Measurements from ENCODE around the gene OSBPL6.

OSBPL6 gene

DNA sequence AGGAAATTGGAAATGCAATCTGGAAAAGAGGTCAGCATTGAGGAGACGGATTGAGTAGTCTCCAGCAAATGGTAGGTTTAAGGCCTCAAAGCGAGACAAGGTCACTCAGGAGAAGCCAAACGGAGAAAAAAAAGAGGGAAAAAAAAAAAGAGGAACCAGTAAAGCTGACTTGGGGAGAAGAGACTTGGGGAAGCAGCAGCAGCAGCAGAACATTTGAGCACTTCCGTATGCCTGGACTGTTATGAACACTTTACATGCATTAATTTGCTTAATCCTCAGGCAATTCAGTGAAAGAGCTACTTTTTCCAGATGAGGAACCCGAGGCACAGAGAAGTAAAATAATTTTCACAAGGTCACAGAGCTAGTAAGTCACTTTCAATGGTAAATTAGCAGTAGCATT is 81.3 kb downstream of the OSBPL6 start:
- no peak for DNase-seq

DNA sequence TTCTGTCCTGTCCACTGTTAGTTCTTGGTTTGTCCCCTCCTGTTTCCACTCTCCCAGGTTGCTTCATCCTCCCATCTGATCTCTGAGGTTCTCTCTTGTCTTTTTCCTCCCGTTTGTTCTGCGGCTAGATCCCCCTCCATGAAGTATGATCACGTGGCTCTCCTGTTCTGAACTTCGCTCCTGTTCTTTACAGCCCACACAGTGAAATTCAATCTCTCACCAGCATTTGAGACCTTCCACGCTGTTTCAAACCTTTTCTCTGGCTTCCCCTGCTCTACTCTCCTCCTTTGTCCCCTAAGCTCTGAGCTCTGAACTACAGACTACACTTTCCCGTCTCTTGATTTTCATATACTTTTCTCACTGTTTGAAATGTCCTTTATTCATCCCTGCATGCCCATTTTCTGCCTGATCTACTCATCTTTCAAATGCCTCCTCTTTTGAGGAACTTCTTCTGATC is 83.5 kb downstream of the OSBPL6 start:
- DNase-seq = no peak

DNA sequence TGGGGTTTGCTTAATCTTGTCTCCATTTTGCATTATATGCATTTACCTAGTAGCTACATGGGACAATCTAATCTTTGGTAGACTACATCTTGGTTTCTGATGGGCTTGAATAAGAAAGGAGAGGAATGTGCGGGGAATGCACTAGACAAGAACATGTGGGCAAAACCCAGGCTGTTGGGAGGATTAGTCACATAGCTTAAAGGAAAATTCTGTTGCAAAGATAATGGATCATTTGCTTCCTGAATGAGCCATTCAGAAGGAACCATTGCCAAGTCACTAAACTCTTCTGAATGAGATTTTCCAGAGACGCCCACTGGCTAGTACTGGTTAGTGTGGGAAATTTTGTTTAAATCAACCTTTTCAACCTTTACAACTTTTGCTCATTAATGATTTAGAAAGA is 84.8 kb downstream of the OSBPL6 start:
- no peak for DNase-seq

DNA sequence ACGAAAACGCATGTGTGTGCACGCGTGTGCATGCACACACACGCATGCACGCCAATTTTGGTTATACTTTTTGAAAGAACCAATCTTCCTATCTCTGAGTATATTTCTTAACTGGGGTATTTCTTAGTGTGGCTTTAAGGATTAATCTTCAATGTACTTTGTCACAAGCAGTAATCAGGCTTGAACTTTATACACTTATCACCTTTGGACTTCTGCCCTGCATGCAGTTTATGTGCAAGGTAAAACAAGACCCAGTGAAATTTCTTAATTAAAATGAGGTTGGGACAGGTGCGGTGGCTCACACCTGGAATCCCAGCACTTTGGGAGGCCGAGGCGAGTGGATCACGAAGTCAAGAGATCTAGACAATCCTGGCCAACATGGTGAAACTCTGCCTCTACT is 85.3 kb downstream of the OSBPL6 start:
- DNase-seq = no peak

DNA sequence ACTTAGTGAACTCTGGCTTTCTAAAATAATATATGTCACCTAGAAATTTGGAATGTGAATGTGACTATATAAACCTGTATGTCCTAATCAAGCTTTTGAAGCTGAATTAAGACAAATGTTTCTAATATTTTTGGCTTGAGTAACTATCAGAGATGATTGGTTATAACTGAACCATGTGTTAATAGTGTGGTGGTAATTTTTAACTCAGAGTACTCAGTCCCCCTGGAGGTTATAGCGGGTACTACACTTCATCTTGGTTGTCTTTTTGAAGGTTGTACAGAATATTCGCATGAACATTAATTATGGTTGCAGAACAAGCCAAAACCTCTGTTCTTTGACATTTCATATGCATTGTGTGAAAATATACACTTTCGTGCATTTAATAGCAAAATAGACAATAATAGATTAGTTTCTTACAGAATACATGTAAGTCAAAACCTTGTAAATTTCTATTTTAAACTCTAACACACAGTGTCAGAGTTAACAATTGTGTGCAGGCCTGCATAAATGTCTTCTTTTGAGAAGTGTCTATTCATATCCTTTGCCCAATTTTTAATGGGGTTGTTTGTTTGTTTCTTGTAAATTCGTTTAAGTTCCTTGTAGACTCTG is 86.0 kb downstream of the OSBPL6 start:
- DNase-seq = peak in 1 of 2 experiments; percentile 19

DNA sequence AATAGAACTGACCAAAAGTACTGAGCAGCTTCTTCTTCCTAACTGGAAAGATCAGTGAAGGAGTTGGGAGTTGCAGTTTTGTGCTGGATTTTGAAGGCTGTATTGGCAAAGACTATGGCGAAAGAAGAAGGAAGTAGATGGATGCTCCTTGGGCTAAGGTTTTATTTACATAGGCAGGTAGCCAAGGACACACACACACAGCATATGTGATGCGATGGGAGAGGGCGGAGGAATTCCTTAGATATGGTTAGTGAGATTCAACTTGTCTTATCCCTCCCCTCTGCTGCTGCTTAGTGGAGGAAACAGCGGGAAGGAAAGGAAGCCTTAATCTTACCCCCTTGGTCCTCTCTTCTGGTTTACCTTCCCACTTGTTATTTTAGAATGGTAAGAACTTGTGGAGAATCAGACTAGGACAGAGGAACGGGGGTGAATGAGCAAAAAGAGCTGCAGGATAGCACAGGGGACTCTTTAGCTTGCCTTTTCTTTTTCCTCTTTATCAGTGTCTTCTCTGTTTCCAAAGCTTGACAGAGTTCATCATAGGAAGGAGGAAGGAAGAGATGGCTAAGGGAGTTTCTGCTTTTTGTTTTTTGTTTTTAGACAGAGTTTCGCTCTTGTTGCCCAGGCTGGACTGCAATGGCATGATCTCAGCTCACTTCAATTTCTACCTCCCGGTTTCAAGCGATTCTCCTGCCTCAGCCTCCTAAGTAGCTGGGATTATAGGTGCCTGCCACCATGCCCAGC is 87.9 kb downstream of the OSBPL6 start:
- DNase-seq = no peak

- DNase-seq = no peak
These were observed 89.1 kb downstream of the OSBPL6 start for GRCh38 chr2:178283341-178283918.

DNA sequence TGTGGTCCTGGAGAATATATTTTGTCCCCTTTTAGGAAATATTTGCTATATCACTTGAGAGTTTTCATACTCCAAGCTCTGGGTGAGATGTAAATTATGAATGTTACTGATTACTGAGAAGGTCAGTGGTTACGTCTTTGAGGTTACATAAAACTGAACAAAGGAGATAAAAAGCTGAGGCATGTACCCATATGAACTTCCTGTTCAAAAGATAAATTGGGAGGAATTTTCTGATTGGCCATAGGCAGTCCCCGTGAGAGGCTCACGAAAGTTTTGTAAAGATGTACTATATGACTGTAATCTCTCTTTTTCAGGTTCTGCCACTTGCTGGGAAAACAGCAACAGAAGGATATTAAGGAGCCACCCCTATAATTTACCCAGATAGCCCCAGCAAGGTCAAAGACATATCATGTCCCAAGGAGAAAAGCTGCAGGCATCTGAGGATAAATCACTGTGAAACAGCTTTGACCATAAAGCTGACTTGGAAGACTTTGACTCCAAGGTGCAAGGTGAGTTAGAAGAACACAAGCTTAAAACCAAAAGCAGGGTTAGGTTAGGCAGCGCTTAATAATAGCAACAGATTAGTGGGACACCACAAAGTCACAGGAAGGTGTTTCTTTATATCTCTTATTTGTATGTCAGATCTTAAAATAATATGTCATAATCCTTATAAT is 90.4 kb downstream of the OSBPL6 start:
- no peak for DNase-seq

- DNase-seq = no peak
These were observed 90.9 kb downstream of the OSBPL6 start for GRCh38 chr2:178285287-178285615.

- no peak for DNase-seq
These were observed 92.3 kb downstream of the OSBPL6 start for GRCh38 chr2:178286636-178287035.

DNA sequence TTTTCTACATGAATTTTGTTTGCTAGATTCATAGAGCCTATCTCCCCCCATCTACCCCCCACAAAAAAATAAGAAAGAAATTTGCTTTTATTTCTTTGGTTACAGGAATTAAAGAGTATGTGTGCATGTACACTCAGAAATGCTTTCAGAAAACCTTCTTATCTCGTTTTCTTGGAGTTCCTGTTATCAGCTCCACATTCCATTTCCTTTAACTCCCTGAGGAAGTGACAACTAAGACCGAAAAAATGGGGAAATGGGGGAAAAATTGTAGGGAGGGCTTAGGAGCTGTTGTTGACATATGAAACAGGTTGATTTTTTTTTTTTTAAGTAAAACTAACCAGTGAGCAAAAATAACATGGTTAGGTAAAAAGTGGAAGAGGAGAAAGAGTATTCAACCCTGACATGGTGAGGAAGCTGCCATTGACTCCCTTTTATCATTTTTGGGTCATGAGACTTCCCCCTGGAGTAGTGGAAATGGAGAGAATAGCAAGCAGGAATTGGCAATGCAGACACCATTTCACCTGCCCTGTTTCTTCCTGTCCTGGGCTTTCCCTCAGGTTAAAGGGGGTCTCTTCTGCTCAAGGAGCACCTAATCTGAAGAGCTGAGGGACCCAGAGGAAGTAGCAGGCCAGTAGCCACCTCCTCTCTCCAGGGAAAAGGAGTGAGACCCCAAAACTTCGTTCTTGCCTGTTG is 93.5 kb downstream of the OSBPL6 start:
- DNase-seq = no peak

DNA sequence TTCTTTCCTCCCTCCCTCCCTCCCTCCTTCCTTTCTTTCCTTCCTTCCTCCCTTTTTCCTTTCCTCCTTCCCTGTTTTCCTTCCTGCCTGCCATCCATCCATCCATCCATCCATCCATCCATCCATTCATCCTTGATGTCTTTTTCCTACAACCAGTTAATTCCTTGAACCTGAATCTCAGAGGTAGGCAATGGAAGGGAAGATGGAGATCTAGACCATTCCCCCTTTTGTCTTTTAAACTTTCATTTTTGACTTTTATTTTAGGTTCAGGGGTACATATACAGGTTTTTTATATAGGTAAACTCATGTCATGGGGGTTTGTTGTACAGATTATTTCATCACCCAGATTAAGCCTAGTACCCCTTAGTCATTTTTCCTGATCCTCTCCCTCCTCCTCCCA is 97.4 kb downstream of the OSBPL6 start:
- no peak for DNase-seq

GRCh38 chr2:178292586-178292985 is 98.3 kb downstream of the OSBPL6 start:
- no peak for DNase-seq

GRCh38 chr2:178295115-178295514 is 100.8 kb downstream of the OSBPL6 start:
- no peak for DNase-seq

DNA sequence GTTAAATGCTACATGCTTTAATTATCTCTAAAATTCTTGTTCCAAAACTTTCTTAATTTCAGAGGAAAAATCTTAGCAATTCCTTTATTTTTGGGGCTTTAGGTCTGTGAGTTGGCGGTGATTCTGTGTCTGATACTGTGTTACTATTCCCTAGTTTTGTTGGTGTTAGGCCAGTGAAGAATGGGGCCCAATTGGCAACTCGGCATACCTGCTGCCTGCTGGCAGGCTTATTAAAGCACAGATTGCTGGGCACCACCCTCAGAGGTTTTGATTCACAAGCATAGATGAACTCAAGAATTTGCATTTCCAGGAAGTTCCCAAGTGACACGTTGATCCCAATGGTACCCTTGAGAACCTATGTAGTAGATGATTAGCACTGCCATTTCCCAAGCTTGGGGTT is 101.6 kb downstream of the OSBPL6 start:
- DNase-seq = no peak

DNA sequence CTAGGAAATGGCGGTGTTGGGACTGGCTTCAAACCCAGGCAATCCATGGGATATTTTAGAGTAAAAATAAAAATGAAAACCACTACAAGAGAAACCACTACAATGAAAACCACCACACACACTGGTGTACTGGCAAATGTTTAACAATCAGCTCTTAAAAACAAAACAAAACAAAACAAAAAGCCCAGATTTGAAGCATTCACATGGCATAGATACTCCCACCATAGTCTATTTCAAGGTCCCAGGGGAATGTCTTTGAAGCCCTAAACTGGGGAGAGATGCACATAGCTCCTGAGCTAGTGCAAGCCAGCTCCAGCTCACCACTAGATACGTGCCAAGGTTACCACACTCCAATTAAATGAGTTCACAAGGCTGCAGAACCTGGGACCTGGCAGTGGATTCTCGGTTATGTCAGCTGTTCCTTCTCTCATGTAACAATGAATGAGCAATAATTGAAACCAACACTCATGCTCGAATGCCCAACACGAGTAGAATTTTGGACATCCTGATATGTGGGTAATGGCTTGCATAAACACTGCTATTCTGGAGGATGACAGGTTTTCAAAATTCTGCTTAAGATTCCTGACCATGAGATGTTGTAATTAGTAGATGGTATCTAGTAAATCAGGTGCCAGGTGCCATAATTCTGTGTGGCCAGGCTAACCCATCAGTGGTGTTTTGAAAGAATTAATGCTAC is 102.2 kb downstream of the OSBPL6 start:
- DNase-seq = no peak

DNA sequence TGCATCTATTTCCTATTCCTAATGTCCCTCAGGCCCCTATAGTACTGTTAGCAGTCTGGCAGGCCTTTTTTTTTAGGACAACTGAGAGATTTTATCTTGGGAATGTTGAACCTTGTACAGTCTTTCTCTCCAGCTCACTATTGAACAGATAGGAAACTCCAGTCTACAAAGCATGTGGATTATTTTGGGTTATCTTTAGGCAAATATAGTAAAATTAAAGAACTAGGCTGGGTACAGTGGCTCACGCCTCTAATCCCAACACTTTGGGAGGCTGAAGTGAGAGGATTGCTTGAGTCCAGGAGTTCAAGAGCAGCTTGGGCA is 102.7 kb downstream of the OSBPL6 start:
- no peak for DNase-seq

DNA sequence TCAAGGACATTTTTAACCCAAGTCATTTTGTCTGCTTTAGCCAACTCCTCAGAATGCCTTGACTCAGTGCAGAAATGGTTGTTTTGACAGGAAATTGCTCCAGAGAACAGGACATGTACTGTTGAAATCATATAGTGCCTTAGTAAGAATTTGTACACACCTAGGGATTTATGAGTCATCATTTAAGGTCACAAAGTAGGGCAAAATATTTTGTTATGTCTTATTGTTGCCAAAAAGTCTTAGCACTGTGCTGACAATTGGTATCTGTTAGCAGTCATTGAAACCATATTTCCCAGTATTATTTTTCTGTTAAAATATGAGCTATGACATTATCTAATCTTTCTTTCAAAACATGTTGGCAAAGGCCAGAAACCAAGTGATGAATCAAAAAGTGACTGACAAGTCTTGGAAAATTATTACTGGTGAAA is 104.5 kb downstream of the OSBPL6 start:
- DNase-seq = no peak

DNA sequence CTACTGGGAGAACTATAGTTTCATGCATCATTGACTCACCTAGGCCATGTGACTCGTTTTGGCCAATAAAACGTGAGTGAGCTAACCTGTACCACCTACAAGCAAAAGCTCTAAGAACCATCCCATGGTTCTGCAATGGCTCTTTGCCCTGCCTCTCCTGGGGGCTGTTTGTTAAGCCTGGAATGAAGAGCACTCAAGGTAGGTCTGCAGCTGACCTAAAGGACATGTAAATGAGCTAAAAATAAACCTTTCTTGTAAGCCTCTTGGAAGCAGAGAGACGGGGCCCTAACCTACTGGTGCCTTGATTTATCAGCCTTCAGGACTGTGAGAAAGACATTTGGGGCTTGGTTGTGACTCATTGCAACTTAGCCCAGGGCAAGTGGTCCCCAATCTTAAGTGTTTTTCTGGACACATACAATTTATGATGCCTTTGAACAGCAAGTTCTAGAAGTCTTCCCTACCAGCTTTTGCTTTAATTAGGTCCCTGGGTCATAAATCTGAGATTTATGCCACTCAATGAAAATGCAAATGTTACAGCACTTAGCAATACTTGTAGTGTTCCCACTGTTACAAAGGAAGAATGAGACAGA is 107.4 kb downstream of the OSBPL6 start:
- no peak for DNase-seq

DNA sequence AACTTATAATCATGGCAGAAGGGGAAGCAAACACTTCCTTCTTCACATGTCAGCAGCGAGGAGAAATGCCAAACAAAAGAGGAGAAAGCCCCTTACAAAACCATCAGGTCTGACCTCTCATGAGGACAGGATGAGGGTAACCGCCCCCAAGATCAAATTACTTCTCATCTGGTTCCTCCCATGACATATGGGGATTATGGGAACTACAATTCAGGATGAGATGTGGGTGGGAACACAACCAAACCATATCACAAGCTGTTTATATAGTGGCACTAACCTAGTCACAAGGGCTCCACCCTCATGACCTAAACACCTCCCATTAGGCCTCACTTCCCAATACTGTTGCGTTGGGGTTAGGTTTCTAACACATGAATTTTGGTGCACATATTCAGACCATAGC is 110.0 kb downstream of the OSBPL6 start:
- no peak for DNase-seq

DNA sequence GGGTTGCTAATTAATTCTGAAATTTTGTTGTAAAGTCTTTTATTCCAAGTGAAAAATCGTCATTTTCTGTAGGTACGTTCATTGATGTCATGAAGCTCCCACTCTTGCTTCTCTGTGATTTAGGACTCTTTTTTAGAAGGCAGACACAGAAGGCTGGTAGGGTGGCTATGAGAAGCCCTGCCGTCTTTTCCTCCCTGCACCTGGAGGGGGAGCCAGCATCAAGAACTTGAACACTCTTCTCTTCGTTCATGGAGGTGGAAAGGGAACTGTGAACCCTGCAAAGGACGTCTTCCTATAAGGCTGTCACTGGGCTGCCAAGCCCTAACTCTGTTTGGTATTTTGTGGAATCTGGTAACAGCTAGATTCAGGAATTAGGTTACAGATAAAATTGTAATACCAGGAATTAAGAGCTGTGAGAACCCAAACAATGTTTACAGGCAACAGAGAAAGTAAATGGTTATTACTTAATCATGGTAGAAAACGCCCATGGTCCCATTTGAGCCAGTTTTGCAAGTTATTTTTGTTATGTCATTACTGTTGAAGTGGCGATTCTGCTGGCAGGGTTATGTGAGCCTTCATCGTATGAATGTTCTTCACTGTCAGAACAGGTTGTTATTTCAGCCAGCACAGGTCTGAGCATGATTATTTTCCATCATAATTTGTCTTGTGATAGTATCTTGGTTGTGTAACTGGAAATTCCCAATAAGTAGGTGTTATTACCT is 112.2 kb downstream of the OSBPL6 start:
- peak; percentile 41 to 46 for DNase-seq

DNA sequence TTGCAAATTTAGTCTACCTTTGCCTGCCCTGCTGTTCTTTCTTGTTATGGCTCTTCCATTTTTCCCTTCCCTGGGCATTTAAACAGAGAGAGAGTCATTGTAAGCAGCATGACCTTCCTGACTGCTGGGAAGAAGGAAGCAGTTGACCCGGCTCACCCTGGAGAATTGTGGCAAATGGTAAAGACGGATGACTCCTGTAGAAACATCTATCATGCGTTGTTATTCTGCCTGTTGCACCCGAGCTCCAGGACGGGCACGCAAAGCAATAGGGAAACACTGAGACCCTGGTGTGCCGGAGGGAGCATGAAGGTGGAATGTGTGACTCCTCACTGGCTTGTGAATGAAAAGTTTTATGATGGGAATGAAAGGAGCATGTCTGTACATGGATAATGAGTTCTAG is 113.3 kb downstream of the OSBPL6 start:
- no peak for DNase-seq
